ENCODE measurements around the gene CATSPERB. TPM values are rescaled to one million over a fixed set of nuclear protein-coding genes. Genes with fewer than 3 reads are reported as not detected.

Gene CATSPERB
- total and polyA plus RNA-seq, 3 donors from 2014 or later: 5.0 to 6.4 (median 6.1) TPM

GRCh38 chr14:91737619-91738018, 5.7 kb upstream of the CATSPERB start:
- intact Hi-C loops (cut with DNase I; ENCODE audit: low total_unique reads): no loop called here
- no peaks in the 10 kb centered on the region for H3K9me3 ChIP-seq
- no peak for TF ChIP-seq POLR2A (IDR thresholded peaks at IDR 0.05)
- TF ChIP-seq, protein P1, sequence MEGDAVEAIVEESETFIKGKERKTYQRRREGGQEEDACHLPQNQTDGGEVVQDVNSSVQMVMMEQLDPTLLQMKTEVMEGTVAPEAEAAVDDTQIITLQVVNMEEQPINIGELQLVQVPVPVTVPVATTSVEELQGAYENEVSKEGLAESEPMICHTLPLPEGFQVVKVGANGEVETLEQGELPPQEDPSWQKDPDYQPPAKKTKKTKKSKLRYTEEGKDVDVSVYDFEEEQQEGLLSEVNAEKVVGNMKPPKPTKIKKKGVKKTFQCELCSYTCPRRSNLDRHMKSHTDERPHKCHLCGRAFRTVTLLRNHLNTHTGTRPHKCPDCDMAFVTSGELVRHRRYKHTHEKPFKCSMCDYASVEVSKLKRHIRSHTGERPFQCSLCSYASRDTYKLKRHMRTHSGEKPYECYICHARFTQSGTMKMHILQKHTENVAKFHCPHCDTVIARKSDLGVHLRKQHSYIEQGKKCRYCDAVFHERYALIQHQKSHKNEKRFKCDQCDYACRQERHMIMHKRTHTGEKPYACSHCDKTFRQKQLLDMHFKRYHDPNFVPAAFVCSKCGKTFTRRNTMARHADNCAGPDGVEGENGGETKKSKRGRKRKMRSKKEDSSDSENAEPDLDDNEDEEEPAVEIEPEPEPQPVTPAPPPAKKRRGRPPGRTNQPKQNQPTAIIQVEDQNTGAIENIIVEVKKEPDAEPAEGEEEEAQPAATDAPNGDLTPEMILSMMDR (IDR thresholded peaks at IDR 0.05): no peak
- WGBS, 2 donors: 90 to 97% methylated on average over 5 of the region's 5 CpGs
- no peak overlapping the region for H3K4me3 ChIP-seq
- H3K4me1 ChIP-seq: no peaks in the 10 kb centered on the region
- no peak overlapping the region for H3K27ac ChIP-seq
- H3K27me3 ChIP-seq: no peaks in the 10 kb centered on the region
- no peaks in the 10 kb centered on the region for H3K36me3 ChIP-seq (ENCODE audit: low read depth, missing control alignments)
- DNase-seq: no peak

DNA sequence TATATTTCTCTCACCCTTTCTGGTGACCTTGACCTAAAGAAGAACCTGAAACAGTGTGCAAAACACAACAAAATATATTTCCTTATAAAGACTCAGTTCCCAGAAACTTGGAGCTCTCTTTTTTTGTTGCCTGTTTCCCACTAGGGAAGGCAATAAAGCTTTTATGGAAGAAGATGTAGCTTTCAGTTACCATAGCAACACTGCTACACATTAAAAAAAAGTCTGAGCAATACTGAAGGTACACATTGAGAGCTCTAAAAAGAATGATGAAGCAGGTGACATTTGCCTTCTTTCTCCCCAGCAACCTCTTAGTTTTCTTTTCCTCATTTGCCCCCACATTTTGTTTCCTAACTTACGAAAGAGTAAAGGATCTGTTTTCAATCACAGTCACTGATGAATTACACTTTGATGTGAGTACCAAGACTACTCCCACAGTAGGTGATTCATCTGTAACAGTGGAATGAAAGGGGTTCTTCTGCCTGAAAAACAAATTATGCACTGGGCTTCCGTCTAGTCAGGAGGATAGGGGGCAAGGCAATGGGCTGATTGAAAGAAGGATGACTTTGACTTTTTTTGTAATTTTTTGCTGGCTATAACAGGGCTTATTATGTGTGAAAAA, 1.1 kb upstream of the CATSPERB start:
- intact Hi-C loops (cut with DNase I; ENCODE audit: low total_unique reads): no loop called here
- Histone ChIP-seq H3K4me3 (no peak overlapping the region), H3K9me3 (no peaks in the 10 kb centered on the region), H3K36me3 (ENCODE audit: low read depth, missing control alignments) (no peaks in the 10 kb centered on the region), H3K27ac (no peak overlapping the region), H3K4me1 (no peaks in the 10 kb centered on the region), H3K27me3 (no peaks in the 10 kb centered on the region)
- TF ChIP-seq, protein P1 (IDR thresholded peaks at IDR 0.05): no peak
- TF ChIP-seq POLR2A (IDR thresholded peaks at IDR 0.05): no peak
- 42 to 70% methylated on average over 2 of the region's 2 CpGs for WGBS, 2 donors
- DNase-seq: no peak

DNA sequence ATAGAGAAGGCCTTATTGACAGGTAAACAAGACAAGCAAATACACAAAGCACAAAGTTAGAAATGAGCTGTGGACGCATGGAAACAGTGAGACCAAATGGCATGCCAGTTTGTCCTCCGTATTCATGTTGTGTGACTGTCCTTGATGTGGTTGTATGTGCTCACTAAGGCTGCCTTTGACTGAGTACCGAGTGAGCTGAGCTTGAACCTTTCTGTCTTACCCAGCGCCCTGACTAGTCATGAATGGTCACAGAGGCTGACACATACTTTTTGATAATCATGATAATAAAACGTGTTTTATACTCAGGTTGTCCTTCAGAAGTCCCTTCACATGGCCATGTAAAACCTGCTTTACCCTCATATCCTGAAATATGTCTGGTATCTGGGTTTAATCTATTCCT, 553 bp upstream of the CATSPERB start:
- WGBS, 2 donors: 68 to 72% methylated on average over 5 of the region's 5 CpGs
- Histone ChIP-seq H3K9me3 (no peaks in the 10 kb centered on the region), H3K36me3 (ENCODE audit: low read depth, missing control alignments) (no peaks in the 10 kb centered on the region), H3K4me3 (no peak overlapping the region), H3K4me1 (no peaks in the 10 kb centered on the region), H3K27me3 (no peaks in the 10 kb centered on the region), H3K27ac (no peak overlapping the region)
- DNase-seq: no peak
- intact Hi-C loops (cut with DNase I; ENCODE audit: low total_unique reads): no loop called here
- TF ChIP-seq, protein P1 (IDR thresholded peaks at IDR 0.05): no peak
- no peak for TF ChIP-seq POLR2A (IDR thresholded peaks at IDR 0.05)

GRCh38 chr14:91731018-91731417, 868 bp downstream of the CATSPERB start:
- no peak for TF ChIP-seq POLR2A (IDR thresholded peaks at IDR 0.05)
- TF ChIP-seq, protein P1 (IDR thresholded peaks at IDR 0.05): no peak
- intact Hi-C loops (cut with DNase I; ENCODE audit: low total_unique reads): no loop called here
- no peak for DNase-seq
- WGBS, 2 donors: 86 to 89% methylated on average over 2 of the region's 2 CpGs
- Histone ChIP-seq H3K27me3 (no peaks in the 10 kb centered on the region), H3K4me3 (no peak overlapping the region), H3K9me3 (no peaks in the 10 kb centered on the region), H3K27ac (no peak overlapping the region), H3K36me3 (ENCODE audit: low read depth, missing control alignments) (no peaks in the 10 kb centered on the region), H3K4me1 (no peaks in the 10 kb centered on the region)

- H3K36me3 ChIP-seq (ENCODE audit: low read depth, missing control alignments): no peaks in the 10 kb centered on the region
- intact Hi-C loops (cut with DNase I; ENCODE audit: low total_unique reads): no loop called here
- 68 to 86% methylated on average over 3 of the region's 3 CpGs for WGBS, 2 donors
- TF ChIP-seq, protein P1 (IDR thresholded peaks at IDR 0.05): no peak
- no peak for TF ChIP-seq POLR2A (IDR thresholded peaks at IDR 0.05)
- no peaks in the 10 kb centered on the region for H3K9me3 ChIP-seq
- H3K27ac ChIP-seq: no peak overlapping the region
- H3K27me3 ChIP-seq: no peaks in the 10 kb centered on the region
- H3K4me1 ChIP-seq: no peaks in the 10 kb centered on the region
- H3K4me3 ChIP-seq: no peak overlapping the region
- DNase-seq: no peak
Measured at GRCh38 chr14:91729756-91730155, 2.1 kb downstream of the CATSPERB start.
